ENCODE data around the gene DDX54.

DDX54 gene

DNA sequence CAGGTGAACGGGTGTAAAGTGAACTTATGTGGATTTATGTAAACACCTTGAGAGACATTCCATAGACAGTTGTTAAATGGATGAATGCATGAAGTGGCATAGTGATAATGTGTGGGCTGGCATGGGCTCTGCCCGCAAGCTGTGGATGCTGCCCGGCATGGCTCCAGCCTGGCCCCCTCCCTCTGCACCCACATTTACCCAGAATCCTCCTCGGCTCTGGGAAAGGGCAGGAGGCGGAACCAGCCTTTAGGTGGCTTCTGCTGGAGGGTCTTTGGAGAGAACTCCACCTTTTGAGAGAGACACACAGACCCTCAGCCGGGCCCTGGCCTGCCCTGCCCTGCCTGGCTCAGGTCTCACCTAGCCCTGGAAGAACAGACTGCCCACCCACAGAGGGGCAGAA lies 68.4 kb downstream of the DDX54 start:
- peak in 1 of 2 experiments; percentile 77 for DNase-seq

DNA sequence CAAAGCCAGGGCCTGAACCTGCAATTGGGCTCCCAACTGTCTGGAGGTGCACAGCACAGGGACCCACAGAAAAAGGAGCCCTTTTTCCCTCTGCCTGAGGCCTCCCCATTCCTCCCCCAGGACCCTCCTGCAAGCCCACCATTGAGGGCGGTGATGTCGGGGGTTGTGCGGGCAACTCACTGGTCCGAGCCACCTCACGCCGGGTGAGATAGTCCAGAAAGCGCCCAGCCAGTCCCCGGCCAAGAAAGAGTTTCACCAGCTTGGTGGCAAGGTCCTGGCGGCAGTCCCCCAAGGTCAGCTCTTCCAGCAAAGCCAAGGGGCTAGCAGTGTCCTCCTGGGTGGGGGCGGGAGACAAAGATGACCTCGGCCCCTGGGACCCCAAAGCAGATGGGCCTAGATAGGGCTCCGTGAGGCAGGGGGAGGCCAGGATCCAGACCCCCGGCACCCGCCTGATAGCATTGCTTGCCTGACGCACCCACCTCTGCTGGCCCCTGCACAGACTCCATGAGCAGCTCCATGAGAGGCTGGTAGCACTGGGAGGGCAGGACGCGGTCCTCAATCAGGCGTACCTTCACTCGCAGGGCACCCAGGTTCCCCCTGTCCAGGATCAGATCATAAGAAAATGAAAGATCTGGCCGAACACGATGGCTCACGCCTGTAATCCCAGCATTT lies 69.7 kb downstream of the DDX54 start:
- no peak for DNase-seq

GRCh38 chr12:113114447-113115178 lies 70.7 kb downstream of the DDX54 start:
- no peak for DNase-seq

DNA sequence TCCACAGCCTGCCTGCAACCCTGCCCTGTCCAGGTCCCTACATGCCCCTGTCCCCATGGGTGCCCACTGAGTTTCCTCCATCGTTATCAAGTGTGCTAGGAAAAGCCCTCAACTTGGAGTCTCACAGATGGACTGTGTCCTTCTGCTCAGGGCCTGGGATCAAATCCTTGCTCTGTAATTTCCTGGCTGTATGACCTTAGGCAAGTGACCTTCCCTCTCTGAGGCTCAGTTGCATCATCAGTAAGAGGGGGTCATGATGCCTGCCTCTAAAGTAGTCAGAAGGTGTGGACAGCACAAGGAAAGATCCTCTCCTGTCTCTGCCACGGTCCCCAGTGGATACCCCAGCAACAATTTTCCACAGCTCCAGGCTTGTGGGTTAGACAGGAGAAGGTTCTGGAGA lies 71.9 kb downstream of the DDX54 start:
- DNase-seq = no peak

DNA sequence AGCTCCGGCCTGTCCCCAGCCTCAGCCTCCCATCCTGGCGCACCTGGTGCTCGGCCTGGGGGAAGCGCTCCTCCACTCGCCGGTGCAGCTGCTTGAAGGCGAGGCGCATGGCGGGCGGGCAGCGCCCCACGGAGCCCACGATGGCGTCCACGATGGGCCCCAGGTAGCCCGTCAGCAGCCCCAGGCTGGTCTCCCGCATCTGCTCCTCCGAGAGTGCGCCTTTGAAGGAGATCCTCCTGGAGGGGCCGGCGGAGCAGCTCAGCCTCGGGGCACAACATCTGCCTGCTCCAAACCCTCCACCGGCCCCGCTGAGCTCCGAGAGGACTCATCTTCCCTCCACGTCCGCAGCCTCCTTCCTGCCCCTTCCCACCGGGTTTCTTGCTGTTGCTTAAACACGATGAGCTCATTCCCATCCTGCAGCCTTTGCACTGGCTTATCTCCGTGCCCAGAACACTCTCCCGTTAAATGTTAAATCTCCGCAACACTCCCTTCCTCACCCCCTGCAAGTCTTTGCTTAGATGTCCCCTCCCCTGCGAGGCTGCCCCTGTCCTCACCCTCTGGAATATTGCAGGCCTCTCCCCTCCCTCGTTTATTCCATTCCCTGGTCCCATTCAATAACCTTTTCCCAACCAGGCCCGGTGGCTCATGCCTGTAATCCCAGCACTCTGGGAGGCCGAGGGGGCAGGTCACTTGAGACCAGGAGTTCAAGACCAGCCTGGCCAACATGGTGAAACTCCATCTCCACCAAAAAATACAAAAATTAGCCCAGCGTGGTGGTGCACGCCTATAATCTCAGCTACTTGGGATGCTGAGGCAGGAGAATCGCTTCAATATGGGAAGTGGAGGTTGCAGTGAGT lies 73.0 kb downstream of the DDX54 start:
- no peak for DNase-seq

GRCh38 chr12:113111247-113111646 lies 74.0 kb downstream of the DDX54 start:
- no peak for DNase-seq

- no peak for DNase-seq
Measured at GRCh38 chr12:113109872-113110599, 75.2 kb downstream of the DDX54 start.

DNA sequence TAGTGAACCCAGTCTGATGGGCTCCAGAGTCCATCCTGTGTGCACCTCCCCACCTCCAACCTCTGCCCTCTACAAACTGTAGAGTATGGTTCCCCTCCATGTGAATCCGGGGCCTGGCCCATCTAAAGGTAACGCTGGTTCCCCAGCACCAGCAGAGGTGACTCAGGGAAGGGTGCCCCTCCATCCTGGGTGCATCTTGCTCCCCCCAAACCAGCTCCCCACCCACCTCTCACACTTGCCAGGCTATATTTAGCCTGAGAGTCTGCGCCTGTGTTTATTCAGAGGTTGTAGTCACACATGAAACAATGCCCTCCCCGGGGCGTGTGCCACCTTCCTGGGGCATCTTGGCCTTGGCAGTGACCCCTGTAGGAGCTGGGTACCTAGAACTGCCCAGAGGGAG lies 75.9 kb downstream of the DDX54 start:
- no peak for DNase-seq

DNA sequence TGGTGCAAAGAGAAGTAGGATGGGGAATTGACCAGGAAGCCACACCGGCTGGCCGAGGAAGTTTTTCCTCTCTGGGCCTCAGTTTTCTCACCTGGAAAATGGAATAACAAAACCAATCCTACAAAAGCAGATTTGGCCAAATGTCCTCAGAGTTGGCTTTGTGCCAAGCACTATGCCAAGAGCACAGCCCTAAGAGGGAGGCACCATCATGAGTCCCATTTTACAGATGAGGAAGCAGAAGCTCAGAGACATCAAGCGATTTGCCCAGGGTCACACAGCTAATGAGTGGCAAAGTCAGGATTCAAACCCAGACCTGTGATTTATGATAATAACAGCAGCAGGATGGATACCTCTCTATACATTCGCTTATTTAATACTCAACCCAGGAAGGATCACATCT lies 77.0 kb downstream of the DDX54 start:
- DNase-seq = no peak

Measured in NCI-H187 (cell line).